HG03066 (cell line): ENCODE data around the gene CAMK1D.

Experiments used
- ATAC-seq: cut with Tn5 transposase; IDR thresholded peaks from one replicate; pipeline ENCODE4 v1.9.1; 2021; ENCODE audit warnings: low read depth; ENCODE audit not compliant: unreplicated experiment

CAMK1D gene

DNA sequence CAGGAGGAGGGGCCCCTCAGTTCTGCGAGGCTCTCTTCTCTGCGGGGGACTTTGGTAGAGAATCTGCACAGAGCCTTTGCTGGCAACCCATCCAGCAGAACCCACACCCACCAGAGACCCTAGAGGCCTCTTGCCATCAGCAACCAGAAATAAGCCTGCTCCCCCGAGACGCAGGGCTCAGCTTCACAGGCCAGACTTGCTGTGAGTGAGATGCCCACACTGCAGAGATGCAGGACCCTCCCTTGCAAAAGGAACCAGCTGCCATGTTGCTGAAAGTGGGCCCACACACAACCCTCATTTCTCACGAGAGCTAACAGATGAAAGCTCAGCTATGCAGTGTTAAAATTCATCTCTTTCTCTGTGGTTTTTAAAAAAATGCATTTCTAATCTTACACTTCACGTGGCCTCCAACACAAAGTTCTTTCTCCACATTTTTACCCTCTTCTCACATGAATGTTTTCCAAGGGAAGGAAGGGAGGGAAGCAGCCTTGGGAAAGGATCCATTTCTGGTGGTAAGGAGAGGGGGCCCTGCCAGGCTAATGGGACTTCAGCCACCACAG is 480.6 kb downstream of the CAMK1D start:
- ATAC-seq = no peak

DNA sequence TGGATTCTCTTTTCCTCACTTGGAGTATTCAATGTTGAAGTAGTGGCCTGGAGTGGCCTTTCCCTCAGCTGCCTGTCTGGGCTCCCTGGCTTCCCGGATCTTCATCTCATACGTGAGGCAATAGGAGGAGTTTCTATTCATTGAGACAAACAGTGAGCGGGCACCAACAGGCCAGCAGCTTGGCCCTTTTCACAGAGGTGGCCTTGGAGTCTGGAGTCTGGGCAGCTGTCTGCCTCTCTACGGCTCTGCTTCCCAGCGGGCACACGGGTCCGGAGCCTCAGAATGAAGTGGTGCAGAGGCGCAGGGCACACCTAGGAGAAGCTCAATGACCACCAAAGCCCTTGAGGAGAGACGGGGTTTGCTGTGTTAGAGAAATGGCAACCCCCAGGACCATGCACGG is 482.7 kb downstream of the CAMK1D start:
- no peak for ATAC-seq

DNA sequence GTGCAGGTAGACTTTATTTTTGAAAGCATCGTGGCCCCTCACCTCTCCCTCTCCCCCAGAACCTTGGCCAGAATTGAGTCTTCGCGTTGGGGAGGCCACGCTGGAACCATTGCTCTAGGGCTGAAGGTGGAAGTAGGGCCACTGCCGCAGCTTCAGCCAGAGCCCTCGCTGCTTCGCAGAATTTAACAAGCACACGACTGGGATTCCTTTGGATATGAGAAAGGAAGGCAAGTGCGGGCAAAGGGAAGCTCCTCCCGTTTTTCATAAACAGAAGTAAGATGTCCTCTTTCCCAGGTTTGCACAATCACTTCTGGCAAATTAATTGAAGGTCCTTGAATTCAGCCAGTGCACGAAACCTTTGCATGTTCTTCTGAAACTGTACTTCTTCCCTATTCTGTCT is 484.1 kb downstream of the CAMK1D start:
- no peak for ATAC-seq

DNA sequence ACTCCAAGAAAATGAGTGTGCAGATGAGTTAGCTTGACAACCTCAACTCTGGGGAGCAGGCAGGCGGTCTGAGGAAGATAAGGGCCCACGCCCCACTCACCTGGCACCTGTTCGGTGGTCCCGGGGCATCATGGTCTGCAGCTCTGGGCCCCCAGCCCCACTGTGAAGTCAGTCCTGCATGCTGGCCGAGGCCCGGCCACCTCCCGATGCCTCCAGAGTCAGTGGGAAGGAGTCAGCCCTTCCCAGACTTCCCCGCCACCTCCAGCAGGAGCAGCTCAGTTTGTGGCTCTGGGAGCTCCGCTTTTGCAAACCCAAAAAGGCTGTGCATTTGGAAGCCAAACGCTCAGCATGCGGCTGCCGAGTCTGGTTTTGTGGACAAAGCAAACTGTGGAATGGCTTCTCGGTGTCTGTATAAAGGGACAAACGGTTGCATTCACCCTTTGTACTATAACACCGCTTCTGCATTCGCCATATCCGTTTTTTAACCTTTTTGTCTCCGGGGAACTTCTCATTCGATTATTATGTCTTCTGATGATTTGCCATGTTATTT is 484.8 kb downstream of the CAMK1D start:
- ATAC-seq = no peak

DNA sequence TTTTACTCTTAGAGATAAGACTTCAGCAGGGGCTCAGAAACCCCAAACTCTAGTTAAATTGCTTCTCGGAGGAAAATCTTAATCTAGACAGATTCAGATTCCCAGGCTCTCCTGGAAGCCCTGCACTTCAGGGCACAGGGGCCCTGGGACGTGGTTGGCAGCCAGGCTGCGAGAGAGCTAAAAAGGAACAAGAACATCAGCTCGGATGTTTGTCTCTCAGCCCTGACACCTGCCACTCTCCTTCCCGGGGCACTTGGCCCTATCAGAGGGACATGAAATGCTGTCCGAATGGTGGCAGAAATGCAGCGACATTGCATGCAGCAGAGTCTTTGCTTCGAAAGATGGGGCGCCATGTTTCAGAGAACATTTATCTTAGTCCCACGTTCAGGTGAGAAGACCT is 485.4 kb downstream of the CAMK1D start:
- ATAC-seq = no peak

DNA sequence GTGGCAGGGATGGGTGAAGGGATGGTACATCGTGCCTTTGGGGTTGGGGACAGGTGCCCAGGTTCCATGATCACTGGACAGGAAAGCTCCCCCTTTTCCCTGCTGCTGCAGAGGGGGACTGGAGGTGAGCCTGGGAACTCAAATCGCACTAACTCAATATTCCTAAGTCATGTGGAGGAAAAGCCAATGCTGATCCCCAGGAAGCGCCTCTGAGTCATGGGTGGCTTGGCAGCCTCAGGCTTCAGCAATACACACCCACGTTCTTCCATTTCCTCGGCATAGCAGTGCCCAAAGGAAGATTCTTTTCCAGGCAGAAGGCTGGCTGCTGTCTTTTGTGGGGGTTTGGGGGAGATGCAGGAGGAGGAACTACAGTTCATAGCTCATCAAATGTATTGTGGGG is 486.4 kb downstream of the CAMK1D start:
- no peak for ATAC-seq

DNA sequence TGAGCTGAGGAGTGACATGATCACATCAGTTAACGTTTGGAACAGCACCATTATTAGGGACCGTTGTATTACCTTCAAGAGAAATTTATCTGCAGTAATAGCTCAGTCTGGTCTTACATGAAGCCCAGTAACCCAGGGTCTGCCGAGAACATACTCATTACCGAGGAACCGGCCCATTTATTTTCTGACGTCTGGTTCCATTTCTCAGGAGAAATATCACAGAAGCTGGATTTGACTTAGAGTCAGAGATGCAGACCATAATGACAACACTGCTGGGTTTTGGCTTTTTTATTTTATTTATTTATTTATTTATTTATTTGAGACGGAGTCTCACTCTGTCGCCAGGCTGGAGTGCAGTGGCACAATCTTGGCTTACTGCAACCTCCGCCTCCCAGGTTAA is 489.0 kb downstream of the CAMK1D start:
- no peak for ATAC-seq

DNA sequence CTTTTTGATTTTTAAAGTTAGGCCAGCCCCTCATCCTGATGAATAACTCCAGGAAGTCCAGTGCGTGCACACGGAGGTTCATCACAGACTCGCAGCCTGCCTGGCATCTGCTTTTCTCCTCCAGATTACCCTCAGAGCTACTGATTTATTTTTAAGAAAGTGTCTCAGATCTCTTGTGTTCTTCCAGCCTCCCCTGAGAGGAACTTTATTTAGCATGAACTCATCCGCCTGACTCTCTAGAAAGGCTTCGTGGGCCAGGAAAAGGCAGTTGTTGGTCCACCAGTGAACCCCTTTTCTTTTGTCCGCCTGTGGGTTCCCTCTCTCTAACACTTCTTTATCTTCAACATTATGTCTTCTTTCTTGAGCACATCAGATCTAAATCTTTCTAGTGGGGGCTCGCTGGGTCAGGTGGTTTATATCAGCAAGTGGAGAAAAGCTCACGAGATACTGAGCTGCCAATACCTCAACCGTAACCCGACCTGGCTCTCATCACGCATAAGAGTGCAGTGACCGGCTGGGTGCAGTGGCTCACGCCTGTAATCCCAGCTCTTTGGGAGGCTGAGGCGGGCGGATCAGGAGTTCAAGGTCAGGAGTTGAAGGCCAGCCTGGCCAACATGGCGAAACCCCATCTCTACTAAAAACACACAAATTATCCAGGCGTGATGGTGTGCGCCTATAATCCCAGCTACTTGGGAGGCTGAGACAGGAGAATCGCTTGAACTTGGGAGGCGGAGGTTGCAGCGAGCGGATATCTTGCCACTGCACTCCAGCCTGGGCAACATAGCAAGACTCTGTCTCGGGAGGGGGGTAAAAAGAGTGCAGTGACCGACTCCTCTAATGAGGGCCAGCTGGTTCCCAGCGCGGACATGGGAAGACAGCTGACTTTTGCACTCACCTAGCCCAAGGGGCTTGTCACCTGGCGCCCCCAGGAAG is 489.9 kb downstream of the CAMK1D start:
- ATAC-seq = no peak

DNA sequence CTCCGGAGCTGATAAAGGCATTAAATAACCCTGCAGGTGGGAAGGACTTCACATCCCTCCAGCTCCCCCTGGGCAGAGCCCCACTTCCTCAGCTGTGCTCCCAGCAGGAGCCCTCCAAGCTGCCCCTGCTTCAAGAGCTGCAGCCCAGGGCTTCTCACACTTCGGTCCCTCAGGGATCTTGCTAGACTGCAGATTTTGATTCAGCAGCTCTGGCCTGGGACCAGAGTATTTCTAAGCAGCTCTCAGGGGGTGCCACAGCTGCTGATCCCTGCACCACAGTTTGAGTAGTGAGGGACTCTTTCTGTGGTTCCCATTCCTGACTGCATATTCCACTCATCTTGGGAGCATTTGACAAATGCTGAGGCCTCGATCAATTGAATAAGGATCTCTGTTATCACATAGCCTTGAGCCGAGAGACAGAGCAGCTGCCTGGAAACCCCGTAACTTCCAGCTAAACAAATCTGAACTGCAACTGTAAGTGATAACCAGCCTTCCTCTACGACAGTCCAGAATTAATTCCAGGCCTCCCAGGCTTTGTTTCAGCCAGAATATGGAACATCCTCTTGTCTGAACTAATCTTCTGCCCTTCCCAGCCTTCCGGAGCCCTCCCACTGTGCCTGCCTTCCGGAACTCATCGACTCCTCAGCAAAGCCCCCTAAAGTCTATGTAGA is 490.7 kb downstream of the CAMK1D start:
- no peak for ATAC-seq

DNA sequence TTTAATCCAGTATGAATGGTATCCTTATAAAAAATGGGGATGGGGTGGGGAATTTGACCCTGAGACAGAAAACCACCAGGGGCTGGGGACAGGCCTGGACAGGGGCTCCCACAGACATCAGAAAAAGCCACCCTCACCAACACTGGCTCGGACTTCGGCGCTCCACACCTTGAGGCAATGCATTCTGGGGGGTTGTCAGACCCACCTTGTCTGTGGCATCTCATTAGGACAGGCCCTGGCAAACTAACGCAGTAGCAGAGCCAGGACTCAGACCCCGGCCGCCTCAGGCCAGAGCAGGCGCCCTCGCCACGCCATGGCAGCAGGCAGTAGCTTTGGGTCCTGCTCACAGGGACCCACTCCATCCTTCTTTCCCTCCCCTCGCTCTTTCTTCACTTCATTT is 492.1 kb downstream of the CAMK1D start:
- no peak for ATAC-seq

DNA sequence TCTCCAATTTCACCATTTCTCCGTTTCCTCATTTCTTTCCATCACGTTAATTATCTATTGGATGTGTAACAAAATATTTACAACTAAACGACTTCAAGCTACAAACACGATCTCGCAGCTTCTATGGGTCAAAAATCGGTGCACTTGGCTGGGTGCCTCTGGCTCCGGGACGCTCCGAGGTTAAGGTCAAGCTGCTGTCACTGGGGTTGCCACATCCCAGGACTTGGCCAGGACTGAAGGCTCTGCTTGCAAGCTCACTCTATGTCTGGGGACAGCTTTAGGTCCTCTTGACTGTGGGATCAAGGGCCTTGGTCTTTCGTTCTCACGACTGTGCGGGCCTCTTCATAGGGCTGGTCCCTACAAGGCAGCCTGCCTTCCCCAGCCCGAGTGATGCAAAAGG is 492.5 kb downstream of the CAMK1D start:
- no peak for ATAC-seq

DNA sequence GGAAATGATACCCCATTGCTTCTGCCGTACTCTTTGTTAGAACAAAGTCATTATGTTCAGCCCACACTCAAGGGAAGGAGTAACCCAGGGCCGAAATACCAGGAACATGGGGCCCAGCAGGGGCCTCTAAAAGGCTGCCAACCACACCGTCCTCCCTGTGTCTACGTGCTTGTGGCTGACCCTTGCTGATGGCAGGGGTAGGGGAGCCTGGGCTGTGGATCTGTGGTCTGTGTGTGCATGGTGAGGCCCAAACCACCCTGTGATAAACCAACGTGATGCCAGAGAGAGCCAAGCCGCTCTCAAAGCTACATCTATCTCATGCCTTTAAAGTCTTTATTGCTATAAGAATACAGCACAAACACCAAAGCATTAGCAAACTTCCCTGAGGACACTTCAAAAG is 493.0 kb downstream of the CAMK1D start:
- ATAC-seq = no peak

DNA sequence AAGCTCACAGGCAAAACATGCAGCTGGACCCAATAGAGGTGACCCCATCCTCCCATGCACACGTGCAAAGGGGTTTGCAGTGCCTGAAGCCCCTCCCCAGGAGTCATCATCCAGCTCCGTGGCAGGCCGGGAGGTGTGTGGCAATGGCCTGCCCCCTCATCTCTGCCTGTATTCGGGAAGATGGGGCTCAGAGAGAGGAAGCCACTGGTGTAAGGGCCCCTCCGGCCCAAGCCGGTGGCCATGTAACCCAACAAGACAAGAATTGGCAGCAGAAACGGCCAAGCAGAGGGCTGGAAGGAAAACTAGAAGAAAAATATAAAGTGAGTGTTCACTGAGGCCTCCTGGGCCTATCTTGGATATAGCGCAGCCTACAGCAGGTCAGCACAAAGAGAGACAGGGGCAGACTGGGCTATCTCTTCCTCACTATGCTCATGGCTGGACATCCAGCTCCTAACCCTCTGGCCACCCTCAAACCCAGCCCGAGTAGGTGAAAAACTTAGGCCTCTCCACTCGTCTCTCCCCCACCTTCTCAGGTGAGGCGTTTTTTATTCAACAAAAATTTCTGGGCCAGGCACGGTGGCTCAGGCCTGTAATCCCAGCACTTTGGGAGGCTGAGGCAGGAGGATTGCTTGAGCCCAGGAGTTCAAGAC is 494.1 kb downstream of the CAMK1D start:
- no peak for ATAC-seq

DNA sequence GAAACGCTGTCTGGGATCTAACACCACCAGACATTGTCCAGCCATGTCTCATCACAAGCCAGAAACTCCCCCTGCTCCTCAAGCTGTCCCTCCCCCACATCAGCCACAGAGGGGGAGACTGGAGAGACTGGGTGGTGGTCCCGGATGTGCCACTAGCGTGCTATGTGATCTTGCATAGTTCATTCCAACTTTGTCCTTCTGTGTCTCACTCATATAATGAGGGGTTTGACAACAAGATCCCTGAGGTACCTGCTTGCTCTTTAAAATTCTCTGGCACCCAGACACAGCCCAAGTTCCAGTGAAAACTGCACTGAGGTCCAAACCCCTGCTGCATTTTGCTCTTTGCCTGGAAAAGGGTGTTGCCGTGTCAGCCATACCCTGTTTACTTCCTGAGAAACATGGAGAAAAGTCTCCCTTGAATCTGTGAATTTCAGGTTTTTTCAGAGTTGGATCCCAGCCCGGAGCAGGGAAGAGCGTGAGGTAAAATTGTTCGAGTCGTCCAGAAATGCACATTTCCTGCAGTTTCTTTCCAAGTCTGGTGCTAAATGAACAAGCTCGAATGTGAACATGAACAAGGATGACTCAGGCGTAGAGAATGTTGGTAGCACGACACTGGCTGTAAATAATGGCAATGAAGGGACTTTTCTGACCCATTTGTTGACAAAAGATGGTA is 495.6 kb downstream of the CAMK1D start:
- ATAC-seq = no peak

DNA sequence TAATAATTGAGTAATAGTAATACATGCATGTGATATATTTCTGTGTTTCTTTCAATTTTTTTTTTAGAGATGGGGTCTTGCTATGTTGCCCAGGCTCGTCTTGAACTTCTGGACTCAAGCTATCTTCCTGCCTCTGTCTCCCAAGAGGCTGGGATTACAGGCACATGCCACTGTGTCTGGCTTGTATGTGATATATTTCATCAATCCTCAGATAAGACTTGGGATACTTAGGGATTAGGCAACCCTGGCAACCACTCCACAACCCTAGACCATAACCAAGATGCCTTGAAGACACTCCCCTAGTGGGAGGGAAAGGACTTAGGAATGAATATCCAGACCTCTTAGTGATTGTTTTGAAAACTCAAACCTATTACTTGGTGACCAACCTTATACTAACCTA is 497.4 kb downstream of the CAMK1D start:
- ATAC-seq = no peak

DNA sequence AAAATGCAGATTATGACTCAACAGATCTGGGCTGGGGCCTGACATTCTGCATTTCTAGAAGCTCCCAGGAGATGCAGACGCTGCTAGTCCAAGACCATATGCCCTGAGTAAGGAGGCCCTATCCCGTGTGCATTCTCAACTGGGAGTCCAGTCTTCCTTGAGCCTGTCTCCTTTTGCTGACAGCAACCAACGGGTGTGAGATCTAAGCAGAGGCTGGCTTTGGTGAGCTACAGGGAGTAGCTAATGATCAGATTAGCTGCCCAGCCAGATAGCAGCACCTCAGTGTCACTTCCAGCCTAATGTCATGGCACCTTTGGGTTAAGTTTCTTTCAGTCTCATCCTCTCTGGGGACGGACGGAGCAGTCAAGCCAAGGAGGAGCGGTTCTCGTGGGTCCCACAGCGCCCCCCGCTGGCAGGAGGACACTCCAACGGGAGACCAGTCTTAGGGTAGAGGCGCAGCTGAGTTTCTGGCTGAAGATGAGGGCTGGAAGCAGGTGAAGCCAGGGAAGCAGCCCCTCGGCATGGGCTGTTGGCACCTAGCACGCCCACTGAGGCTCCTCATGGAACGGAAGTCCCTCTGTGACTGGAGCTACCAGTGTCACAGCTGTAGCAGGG is 498.1 kb downstream of the CAMK1D start:
- no peak for ATAC-seq

DNA sequence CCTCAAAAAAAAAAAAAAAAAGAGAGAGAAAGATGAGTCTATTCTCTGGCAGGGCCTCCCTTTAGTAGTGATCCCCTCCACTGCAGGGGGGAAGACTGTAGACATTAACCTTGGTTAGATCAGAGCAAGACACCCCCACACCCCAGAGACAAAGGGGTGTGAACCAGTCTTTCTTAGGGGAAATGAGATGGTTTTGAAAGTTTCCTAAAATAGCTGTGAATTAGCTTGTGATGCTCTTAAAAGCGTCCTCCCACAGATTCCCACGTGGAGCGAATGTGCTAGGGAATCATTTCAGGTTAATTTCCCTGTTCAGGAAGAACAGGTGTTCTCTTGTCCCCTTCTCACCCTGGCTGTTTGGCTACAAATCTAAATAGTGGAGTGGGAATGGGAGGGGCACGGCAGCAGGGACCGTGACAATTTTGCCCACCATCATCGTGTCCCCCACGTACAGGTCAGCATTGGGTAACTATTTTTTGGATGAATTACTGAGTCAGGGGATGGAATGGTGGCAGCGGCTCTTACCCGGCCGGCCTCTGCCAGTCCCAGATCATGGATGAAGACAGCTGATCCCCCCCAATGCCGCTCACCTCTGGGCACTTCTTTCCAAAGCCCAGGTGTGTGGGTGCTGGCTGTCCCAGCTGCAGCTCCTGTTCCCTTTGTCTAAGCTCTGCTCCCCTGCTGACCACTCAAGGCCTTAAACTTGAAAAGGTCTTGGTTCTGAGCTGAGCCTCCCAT is 499.3 kb downstream of the CAMK1D start:
- no peak for ATAC-seq

DNA sequence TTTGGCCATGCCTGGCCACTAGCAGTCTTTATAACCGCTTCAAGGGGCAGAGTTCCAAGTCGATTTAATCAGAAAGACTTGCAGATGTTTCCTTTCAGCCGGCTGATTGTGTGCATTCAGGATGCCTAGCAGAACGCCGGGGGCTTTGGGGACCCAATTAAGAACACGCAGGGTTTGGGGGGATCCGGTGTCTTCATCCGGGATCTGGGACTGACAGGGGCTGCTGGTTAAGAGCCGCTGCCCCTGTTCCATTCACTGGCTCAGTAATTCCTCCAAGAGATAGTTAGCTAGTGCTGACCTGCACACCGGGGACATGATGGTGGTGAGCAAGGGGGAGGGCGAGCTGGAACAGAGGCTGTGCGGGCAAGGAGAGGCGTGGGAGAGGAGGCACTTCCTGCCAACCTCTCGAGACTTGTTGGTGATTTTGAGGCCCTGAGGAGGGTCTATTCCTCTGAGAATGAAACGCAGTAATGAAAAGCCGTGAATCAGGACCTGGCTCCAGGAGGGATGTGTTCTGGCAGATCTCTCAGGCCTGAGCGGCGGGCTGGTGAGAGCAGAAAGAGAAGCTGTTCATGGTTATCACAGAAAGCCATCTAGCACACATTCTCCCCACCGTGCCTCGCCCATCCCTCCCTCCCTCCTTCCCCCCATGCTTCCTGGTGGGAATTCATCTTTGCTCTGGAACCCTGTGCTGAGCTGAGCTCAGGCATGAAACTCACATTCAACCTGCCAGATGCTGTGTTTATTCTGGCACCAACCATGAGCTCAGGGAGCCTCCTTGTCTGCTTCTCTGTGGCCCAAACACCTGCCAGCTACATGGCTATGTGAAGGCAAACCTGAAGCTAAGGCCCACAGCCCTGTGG is 500.2 kb downstream of the CAMK1D start:
- no peak for ATAC-seq
